CD4-positive, alpha-beta T cell treated with Interleukin-2 at 100 ng/mL for 4 hours (primary cell): Measurements from ENCODE around the gene RIPOR2.
"Not testable (repeated sequence)": the region's sequence is repeated elsewhere in the genome, so short reads cannot be mapped to it uniquely, and the experiment has no call there.

Experiments used
- DNase-seq: peaks from one replicate; pipeline ENCODE4 v3.0.0-alpha.2; 2020; ENCODE audit warnings: low spot score

Gene RIPOR2

DNA sequence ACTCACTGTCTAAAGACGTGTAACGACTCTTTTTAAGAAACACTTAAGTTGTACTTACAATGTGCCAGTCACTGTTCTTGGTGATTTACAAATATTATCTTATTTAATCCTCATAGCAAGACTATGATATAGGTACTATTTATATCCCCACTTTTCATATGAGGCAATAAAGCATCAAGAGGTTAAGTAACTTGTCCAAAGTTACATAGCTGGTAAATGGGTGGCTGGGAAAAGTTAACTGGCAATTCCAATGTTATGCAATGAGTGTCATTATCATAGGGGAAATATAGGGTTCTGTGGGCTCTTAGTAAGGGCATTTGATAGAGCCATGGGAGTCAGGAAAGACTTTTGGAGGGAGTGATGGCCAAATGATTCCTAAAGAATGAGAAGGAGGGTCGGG is 21.4 kb upstream of the RIPOR2 start:
- no peak for DNase-seq

- DNase-seq, result no peak
Observed at GRCh38 chr6:24953726-24954125, 18.0 kb upstream of the RIPOR2 start.

GRCh38 chr6:24951811-24952299 is 16.1 kb upstream of the RIPOR2 start:
- DNase-seq, result peak; percentile 82

- no peak for DNase-seq
Observed at GRCh38 chr6:24950218-24950941, 14.6 kb upstream of the RIPOR2 start.

- peak; percentile 90 for DNase-seq
Observed at GRCh38 chr6:24949020-24949569, 13.3 kb upstream of the RIPOR2 start.

DNA sequence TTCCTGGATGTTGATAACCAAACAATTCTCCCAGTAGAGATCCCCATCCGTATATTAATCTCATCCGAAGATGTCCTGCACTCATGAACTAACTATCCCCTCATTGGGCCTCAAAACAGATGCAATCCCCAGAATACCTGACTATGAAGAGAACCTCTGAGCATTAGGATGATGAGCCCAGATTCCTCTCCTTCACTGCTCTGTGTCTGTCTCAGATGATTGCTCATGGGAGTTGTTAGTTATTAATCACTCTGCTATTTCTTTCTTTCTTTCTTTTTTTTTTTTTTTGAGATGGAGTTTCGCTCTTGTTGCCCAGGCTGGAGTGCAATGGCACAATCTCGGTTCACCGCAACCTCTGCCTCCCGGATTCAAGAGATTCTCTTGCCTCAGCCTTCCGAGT is 12.5 kb upstream of the RIPOR2 start:
- DNase-seq, result not testable (repeated sequence)

DNA sequence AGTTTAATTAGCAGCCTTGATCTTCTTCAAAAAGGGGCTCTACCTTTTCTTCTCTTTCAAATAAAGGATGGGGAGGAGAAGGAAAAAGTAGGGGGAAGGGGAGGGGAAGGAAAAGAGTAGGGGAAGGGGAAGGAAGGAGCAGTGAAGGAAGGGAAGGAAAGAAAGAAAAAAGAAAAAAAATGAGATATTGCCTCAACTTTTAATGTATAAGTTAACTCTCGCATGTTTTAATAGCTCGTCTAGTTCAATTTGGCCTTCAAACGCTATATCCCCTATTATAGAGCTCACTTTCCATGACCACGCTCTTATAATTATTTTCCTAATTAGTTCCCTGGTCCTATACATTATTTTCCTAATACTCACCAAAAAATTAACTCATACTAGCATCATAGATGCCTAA is 11.9 kb upstream of the RIPOR2 start:
- DNase-seq, result no peak

DNA sequence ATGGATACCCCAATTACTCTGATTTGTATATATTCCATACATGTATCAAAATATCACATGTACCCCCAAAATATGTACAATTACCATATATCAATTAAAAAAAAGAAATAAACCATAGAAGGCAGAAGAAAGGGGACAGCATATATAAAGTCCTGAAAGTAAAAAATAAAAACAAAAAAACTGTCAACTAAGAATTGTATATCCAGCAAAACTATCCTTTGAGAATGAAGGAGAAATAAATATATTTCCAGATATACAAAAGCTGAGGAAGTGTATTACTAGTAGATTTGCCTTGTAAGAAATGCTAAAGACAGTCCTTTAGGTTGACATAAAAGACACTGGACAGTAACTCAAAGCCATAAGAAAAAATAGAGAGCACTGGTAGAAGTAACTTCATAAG is 9.3 kb upstream of the RIPOR2 start:
- no peak for DNase-seq

- no peak for DNase-seq
Observed at GRCh38 chr6:24943774-24944173, 8.0 kb upstream of the RIPOR2 start.

GRCh38 chr6:24940311-24940917 is 4.7 kb upstream of the RIPOR2 start:
- no peak for DNase-seq

GRCh38 chr6:24936641-24937317 is 1.0 kb upstream of the RIPOR2 start:
- peak; percentile 89 for DNase-seq

DNA sequence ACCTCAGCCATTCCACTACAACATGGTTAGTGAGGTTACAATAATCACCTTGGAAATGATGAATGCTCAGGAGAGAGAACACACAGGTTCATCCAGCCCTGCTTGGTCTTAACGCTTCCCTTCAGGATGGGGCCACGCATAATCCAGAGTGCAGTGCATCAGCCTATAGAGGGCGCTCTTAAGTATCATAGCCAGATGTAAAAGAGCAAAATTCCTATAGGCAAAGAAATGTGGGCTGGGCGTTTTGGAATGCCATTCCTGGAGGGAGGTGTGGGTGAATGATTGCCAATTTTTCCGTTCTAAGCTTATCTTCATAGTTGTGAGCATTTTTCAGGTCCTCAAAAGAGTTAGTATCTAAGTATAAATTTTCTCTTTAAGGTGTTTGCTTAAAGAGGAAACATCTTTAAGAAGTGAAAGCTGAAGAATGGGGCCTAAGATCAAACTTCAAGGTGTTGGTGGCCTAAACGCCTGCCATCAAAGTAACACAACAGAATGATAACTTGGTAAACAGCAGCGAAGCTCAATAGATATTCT is 1.8 kb downstream of the RIPOR2 start:
- peak; percentile 79 for DNase-seq

- DNase-seq, result no peak
Observed at GRCh38 chr6:24933266-24933665, 2.5 kb downstream of the RIPOR2 start.

DNA sequence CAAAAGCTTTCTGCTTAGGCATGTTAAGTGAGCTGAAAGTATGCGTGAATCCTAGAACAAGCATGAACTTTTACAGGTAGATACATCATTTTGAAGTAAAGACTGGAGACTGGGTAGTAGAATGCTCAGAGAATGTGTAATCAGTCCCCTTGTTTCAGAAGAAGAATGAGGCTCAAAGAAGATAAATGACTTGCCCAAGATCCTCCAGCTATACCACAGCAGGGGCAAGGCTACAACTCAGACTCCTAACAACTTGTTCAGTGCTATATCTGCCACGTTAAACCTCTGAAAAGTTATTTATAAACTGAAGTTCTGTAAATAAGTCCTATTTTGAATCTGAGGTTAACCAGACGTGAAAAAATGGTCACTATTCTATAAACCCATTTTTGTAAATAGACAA is 2.9 kb downstream of the RIPOR2 start:
- peak; percentile 59 for DNase-seq

DNA sequence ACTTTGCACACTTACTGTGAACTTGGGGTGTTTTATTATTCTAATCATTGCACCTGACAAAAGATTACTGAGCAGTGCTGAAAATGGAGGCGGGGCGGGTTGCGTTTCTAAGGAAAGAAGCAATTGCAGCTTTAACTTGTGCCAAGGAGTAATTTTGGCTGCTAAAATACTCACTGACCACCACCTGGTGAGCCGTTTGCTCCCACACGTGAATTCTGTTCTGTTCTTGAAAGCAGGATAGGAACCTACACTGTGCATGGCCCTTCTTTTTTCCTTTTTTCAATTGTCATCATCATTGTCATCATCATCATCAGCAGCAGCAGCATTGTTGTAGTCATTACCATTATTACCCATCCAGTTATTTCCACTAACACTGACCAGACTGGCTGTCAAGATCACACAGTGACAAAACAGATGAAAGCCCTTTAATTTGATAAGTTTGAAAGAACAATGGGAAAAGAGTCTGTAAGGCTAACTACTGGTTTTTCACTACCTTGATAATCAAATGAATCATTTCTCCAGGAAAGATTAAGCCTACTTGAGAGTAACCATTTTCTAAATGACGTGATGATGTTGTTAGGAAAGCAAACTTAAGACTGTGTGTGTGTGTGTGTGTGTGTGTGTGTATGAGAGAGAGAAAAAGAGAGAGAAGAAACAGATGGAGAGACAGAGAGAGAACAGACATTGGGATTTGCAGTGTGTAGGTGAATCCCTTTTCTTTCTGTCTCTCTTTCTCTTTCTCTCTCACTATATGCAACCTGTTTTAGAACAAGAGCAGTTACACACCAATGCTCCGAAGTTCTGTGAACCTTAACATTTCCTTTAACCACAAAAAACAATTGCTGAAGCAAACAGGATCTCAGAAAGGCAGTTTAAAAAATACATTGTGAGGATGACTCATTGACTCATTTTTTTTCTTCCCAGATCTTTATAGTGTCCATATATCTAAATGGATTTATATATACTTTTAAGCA is 3.8 kb downstream of the RIPOR2 start:
- DNase-seq, result peak; percentile 77

- DNase-seq, result no peak
Observed at GRCh38 chr6:24931296-24931695, 4.5 kb downstream of the RIPOR2 start.

DNA sequence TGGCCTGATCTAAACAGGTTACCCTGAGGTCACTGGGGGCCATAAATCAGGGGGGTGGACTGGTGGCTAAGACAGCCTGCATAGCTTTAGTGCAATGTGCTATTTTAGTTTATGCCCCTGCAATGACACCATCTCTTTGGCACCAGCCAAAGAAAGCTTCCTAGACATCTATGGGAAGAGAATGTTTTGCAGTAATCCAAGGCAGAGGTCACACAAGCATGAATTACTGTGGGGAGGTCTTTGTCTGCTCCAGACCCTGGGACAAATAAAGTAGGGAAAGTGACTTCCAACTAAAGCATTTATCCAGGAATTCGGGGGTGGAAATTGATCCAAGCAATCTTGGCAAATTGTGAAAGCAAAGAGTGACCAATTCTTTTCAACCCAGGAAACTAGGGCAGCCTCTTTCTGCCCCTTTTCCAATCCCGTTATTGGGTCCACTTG is 5.3 kb downstream of the RIPOR2 start:
- DNase-seq, result no peak

- no peak for DNase-seq
Observed at GRCh38 chr6:24929242-24929641, 6.5 kb downstream of the RIPOR2 start.

- peak; percentile 68 for DNase-seq
Observed at GRCh38 chr6:24927985-24928745, 7.6 kb downstream of the RIPOR2 start.

- DNase-seq, result no peak
Observed at GRCh38 chr6:24927277-24927955, 8.3 kb downstream of the RIPOR2 start.
